HAP-1 (cell line): ENCODE measurements around the gene PDXDC1.
A peak's percentile ranks its signal among the peaks of the same experiment; 100 is the strongest.
"Not testable (repeated sequence)": the region's sequence is repeated elsewhere in the genome, so short reads cannot be mapped to it uniquely, and the experiment has no call there.

Experiments
- DNase-seq, 2 experiments: peaks; one replicate each; pipeline ENCODE4 v3.0.0-alpha.2; 2016 to 2020; ENCODE audit warnings: low spot score in 2 of 2
- H3K27me3 ChIP-seq: fragments of 250-450 bp; sonication (Bioruptor Pico); 2 replicates; pipeline ENCODE4 v1.5.1; 2020; ENCODE audit warnings: low read depth, mild to moderate bottlenecking, moderate library complexity
- H3K36me3 ChIP-seq: fragments of 250-450 bp; sonication (Bioruptor Pico); replicated peaks from 2 replicates; pipeline ENCODE4 v1.5.1; 2020; ENCODE audit warnings: mild to moderate bottlenecking
- H3K4me1 ChIP-seq: fragments of 250-450 bp; sonication (Bioruptor Pico); 2 replicates; pipeline ENCODE4 v1.5.1; 2020; ENCODE audit warnings: mild to moderate bottlenecking
- H3K4me3 ChIP-seq: fragments of 250-450 bp; sonication (Bioruptor Pico); 2 replicates; pipeline ENCODE4 v1.5.1; 2020; ENCODE audit warnings: mild to moderate bottlenecking, moderate library complexity
- H3K9me3 ChIP-seq: fragments of 250-450 bp; sonication (Bioruptor Pico); 2 replicates; pipeline ENCODE4 v1.5.1; 2020; ENCODE audit warnings: mild to moderate bottlenecking, moderate library complexity
- in situ Hi-C: fragments of 300-500 bp; cut with MboI; formaldehyde crosslinking; loops from 3 replicates; pipeline ENCODE4 v1.14.3; 2020; ENCODE audit warnings: low sequenced_read_pairs, inconsistent platforms, mixed read lengths

PDXDC1 gene

DNA sequence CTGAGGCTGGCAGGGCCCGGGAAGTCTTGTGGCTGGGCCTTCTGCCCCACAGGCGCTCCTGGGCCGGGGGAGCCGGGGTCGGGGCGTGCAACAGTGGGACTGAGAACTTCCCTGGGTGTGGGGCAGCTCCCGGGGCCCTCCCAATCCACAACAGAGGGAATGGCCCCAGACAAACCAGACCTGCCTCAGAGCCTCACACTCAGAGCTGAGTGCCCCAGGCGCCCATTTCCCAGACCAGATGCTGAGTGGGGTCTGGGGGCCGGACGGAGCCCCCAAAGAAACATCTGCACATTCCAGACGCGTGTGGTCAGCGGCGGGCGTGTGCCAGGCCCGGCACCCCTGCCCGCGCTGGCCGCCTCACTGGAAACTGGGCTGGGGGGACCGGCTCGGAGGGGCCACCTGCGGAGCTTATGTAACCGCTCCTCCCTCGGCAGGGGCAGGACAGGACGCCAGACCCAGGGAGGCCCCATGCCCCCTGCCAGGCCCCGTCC is 168.8 kb downstream of the PDXDC1 start:
- H3K4me3 ChIP-seq, H3K27me3 ChIP-seq, in situ Hi-C loops, H3K4me1 ChIP-seq, H3K36me3 ChIP-seq, DNase-seq, H3K9me3 ChIP-seq: not testable (repeated sequence)

- H3K9me3 ChIP-seq, H3K4me3 ChIP-seq, H3K4me1 ChIP-seq, in situ Hi-C loops, H3K36me3 ChIP-seq, H3K27me3 ChIP-seq: not testable (repeated sequence)
- DNase-seq, result peak in 1 of 2 experiments; percentile 48
These were observed 169.3 kb downstream of the PDXDC1 start for GRCh38 chr16:15144092-15144631.

DNA sequence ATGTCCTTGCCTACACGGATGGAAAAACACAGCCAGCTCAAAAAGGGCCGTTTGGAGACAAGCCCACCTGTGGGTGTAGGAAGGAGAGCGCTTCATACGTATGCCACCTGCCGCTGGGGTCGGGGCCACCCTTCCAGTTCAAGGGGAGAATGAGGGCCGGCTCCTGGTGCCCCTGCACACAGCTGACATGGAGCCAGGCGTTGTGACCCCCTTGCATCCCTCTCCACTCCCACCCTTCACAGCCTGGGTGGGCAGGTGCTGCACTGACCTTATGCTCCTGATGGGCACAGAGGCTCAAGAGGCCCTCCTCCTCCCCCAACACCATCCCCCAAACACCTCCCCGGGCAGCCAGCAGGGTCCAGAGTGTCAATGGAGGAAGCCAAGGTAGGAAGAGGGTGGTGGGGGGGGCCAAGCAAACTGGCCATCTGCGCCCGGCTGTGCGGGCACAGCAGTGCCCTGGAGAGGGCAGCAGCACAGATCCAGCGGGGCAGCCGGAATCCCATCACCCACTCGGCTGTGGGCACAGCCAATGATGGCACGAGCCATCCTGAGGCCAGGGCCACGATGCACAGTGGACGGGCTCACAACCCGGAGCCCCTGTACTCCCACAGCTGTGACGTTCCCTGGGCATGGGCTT is 170.1 kb downstream of the PDXDC1 start:
- H3K4me3 ChIP-seq, DNase-seq, in situ Hi-C loops, H3K4me1 ChIP-seq, H3K9me3 ChIP-seq, H3K27me3 ChIP-seq, H3K36me3 ChIP-seq: not testable (repeated sequence)

GRCh38 chr16:15145418-15146263 is 170.8 kb downstream of the PDXDC1 start:
- H3K9me3 ChIP-seq, H3K4me1 ChIP-seq, in situ Hi-C loops: not testable (repeated sequence)

DNA sequence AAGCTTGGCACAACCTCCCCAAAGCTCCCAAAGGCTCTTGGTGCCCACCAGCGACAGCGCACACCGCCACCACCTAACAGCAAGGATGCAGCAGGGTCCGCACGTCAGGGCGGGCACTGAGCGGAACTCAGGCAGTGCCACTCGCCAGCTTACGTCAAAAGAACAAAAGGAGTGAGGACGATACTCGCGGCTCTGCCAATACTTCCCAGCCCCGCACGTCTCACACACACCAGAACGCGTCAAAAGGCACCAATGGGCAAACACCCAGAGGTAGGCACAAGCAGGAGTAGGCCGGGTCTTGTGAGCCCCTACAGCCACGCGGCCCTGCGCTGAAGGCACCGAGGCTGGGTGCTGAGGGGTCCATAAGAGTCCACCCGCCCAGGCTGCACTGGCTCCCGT is 171.4 kb downstream of the PDXDC1 start:
- H3K4me1 ChIP-seq, H3K4me3 ChIP-seq, H3K9me3 ChIP-seq, H3K36me3 ChIP-seq, DNase-seq, H3K27me3 ChIP-seq, in situ Hi-C loops: not testable (repeated sequence)

More at GRCh38 chr16:15145418-15146263, 170.8 kb downstream of the PDXDC1 start:
- not testable (repeated sequence) for H3K27me3 ChIP-seq, H3K4me3 ChIP-seq, DNase-seq, H3K36me3 ChIP-seq

GRCh38 chr16:15148831-15149230 is 174.0 kb downstream of the PDXDC1 start:
- DNase-seq, H3K4me1 ChIP-seq, H3K4me3 ChIP-seq, H3K9me3 ChIP-seq, in situ Hi-C loops, H3K27me3 ChIP-seq, H3K36me3 ChIP-seq: not testable (repeated sequence)

- H3K27me3 ChIP-seq, H3K36me3 ChIP-seq, in situ Hi-C loops, H3K9me3 ChIP-seq, H3K4me3 ChIP-seq, H3K4me1 ChIP-seq, DNase-seq: not testable (repeated sequence)
These were observed 174.4 kb downstream of the PDXDC1 start for GRCh38 chr16:15149260-15149659.

GRCh38 chr16:15154005-15154404 is 179.2 kb downstream of the PDXDC1 start:
- in situ Hi-C loops, H3K27me3 ChIP-seq, H3K9me3 ChIP-seq, H3K4me1 ChIP-seq, H3K36me3 ChIP-seq, DNase-seq: not testable (repeated sequence)
- H3K4me3 ChIP-seq, result peak overlapping the region; percentile 14

GRCh38 chr16:15154650-15155562 is 180.1 kb downstream of the PDXDC1 start:
- H3K36me3 ChIP-seq, H3K27me3 ChIP-seq, H3K9me3 ChIP-seq, in situ Hi-C loops, H3K4me1 ChIP-seq: not testable (repeated sequence)
- H3K4me3 ChIP-seq, result peak overlapping the region; percentile 29
- DNase-seq, result peak; percentile 62 to 90

- H3K4me3 ChIP-seq, H3K36me3 ChIP-seq, in situ Hi-C loops, H3K9me3 ChIP-seq, DNase-seq, H3K4me1 ChIP-seq, H3K27me3 ChIP-seq: not testable (repeated sequence)
These were observed 182.8 kb downstream of the PDXDC1 start for GRCh38 chr16:15157644-15158043.

DNA sequence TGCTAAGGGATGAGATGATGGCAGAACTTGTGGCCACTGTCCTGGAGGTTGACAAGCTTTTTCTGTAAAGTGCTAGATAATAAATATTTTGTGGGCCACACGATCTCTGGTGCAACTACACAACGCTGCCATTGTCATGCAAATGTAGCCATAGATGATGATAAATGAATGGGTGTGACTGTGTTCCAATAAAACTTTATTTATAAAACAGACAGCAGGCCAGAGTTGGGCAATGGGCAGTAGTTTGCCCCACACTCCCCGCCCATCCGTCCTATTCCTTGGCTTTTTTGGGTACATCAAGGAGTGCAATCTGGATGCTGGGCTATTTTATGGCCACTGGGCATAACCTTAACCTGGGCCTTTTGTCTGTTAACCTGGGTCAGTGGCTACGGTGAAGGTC is 184.8 kb downstream of the PDXDC1 start:
- H3K4me3 ChIP-seq, H3K36me3 ChIP-seq, DNase-seq, H3K27me3 ChIP-seq, in situ Hi-C loops, H3K9me3 ChIP-seq: not testable (repeated sequence)
- H3K4me1 ChIP-seq, result peaks cover 13% of the 10 kb centered on the region

DNA sequence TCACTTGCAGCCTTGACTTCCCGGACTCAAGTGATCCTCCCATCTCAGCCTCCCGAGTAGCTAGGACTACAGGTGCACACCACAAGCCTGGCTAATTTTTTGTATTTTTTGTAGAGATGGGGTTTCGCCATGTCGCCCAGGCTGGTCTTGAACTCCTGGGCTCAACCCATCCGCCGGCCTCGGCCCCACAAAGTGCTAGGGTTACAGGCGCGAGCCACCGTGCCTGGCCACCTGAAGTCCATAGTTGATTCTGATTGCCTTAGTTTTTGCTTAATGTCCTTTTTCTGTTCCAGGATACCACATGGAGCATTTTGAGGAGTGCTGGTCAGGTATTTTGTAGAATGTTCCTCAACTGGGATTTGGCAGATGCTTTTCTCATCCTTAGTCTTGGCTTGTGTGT is 185.7 kb downstream of the PDXDC1 start:
- H3K4me3 ChIP-seq, H3K36me3 ChIP-seq, H3K9me3 ChIP-seq, DNase-seq, in situ Hi-C loops, H3K27me3 ChIP-seq: not testable (repeated sequence)
- H3K4me1 ChIP-seq, result peaks cover 13% of the 10 kb centered on the region

DNA sequence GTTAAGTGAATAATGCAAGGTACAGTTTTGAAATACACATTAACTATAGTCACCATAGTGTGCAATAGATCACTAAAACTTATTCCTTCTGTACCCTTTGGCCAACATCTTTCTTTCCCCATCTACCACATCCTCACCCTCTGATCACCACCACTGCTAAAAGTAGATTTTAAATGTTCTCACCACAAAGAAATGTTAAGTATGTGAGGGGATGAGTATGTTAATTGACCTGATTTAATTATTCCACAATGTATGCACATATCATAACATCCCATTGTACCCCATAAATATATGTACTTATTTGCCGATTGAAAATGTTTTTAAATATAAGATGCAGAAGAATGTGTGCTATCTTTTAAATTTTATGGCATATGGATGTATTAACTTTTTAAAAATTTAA is 188.2 kb downstream of the PDXDC1 start:
- in situ Hi-C loops, H3K27me3 ChIP-seq, H3K36me3 ChIP-seq, H3K9me3 ChIP-seq, H3K4me3 ChIP-seq: not testable (repeated sequence)
- DNase-seq, result peak in 1 of 2 experiments; percentile 13
- peaks cover 13% of the 10 kb centered on the region for H3K4me1 ChIP-seq
